H1 (cell line): ENCODE measurements around the gene CELF2. TPM values are rescaled to one million over a fixed set of nuclear protein-coding genes. Genes with fewer than 3 reads are reported as not detected.

Experiments
- BRCA1 ChIP-seq: IDR thresholded peaks from 2 replicates; pipeline ENCODE4 v1.6.1; 2012; ENCODE audit warnings: low read depth, low read length, improper control_type of control experiment
- CHD1 ChIP-seq: IDR thresholded peaks from 2 replicates; pipeline ENCODE4 v1.6.1; 2012; ENCODE audit warnings: low read depth, low read length, improper control_type of control experiment
- HDAC2 ChIP-seq, 2 experiments: fragments of 300-600 bp in 1 of 2; sonication (generic) in 1 of 2; IDR thresholded peaks; 2 replicates each; pipeline ENCODE4 v1.6.1; 2011 to 2012; ENCODE audit warnings: low read depth in 2 of 2, low read length in 2 of 2, mild to moderate bottlenecking in 2 of 2, moderate library complexity in 2 of 2, borderline replicate concordance in 1 of 2, inconsistent platforms in 1 of 2
- POLR2A ChIP-seq, 2 experiments: IDR thresholded peaks; 1 replicate in 1 of 2; 2 replicates in 1 of 2; pipeline ENCODE4 v1.6.1; 2011; ENCODE audit warnings: low read depth in 2 of 2, low read length in 2 of 2, mild to moderate bottlenecking in 2 of 2; ENCODE audit errors: control extremely low read depth in 1 of 2
- POU5F1 ChIP-seq: IDR thresholded peaks from 2 replicates; pipeline ENCODE4 v1.6.1; 2011; ENCODE audit warnings: low read depth, mild to moderate bottlenecking, low read length, moderate library complexity
- SIX5 ChIP-seq: IDR thresholded peaks from 2 replicates; pipeline ENCODE4 v1.6.1; 2011; ENCODE audit warnings: mild to moderate bottlenecking, low read depth, low read length
- polyA plus RNA-seq, 7 experiments: library from polyadenylated mRNA; depleted of rRNA in 3 of 7; stranded (reverse) in 5 of 7; unstranded in 2 of 7; fragments of >200 nt in 5 of 7; fragments of 200-250 nt in 2 of 7; gene quantifications; 1 replicate in 5 of 7; 2 replicates in 1 of 7; 4 replicates in 1 of 7; pipeline versions ENCODE4 v1.2.1 to v1.2.3, GENCODE V29; 2011 to 2013; ENCODE audit warnings: missing spikeins in 2 of 7, mixed read lengths in 2 of 7
- total RNA-seq: library from RNA; stranded (reverse); fragmentation: NEBNext Ultra II Directional; extraction: Animal tissue kit (Norgen Biotek cat#: 25700); gene quantifications from 2 replicates; pipeline ENCODE4 v1.2.1, GENCODE V29; 2021

CELF2 gene
- total and polyA plus RNA-seq, 2 of the 8 experiments (the other 6 are each of a cell fraction or from before 2014, with no cell fraction given): 18.3 to 22.7 TPM

- TF ChIP-seq POU5F1 (no peak), SIX5 (no peak), CHD1 (no peak), BRCA1 (no peak), POLR2A (IDR thresholded peaks at IDR 0.05; ENCODE audit: control extremely low read depth in 1 of 2, low read depth in 2 of 2, low read length in 2 of 2) (no peak), HDAC2 (IDR thresholded peaks at IDR 0.05; ENCODE audit: borderline replicate concordance in 1 of 2, low read depth in 2 of 2, low read length in 2 of 2) (no peak)
These were observed 197.8 kb downstream of the CELF2 start (continued) for GRCh38 chr10:11215471-11215870.
